Liver (tissue), 3 donors: ENCODE measurements around the gene LAMP2.

Experiments
- CTCF ChIP-seq: fragments of 150-350 bp; IDR thresholded peaks from 2 replicates; pipeline ENCODE4 v1.5.1; 2017; ENCODE audit warnings: improper control_type of control experiment, low read depth, low read length; ENCODE audit not compliant: missing input control
- EGR1 ChIP-seq, 2 donors: IDR thresholded peaks; 2 replicates each; pipeline ENCODE4 v1.6.1; 2016 to 2018; ENCODE audit warnings: antibody characterized with exemption in 2 of 2, low read depth in 2 of 2
- JUND ChIP-seq, 2 donors: IDR thresholded peaks; 2 replicates each; pipeline ENCODE4 v1.6.1; 2016; ENCODE audit warnings: antibody characterized with exemption in 2 of 2
- RAD21 ChIP-seq, 2 donors: IDR thresholded peaks; 2 replicates each; pipeline ENCODE4 v1.6.1; 2016; ENCODE audit warnings: antibody characterized with exemption in 2 of 2, mild to moderate bottlenecking in 2 of 2
- SP1 ChIP-seq: IDR thresholded peaks from 2 replicates; pipeline ENCODE4 v1.6.1; 2018; ENCODE audit warnings: antibody characterized with exemption, mild to moderate bottlenecking
- TAF1 ChIP-seq: conservative IDR thresholded peaks from 2 replicates; pipeline ENCODE4 v1.6.1; 2016; ENCODE audit warnings: antibody characterized with exemption, mild to moderate bottlenecking
- TF ChIP-seq, protein P1 (sequence below): IDR thresholded peaks from 2 replicates; pipeline ENCODE4 v1.6.1; 2016; ENCODE audit warnings: antibody characterized with exemption
- TF ChIP-seq, protein P2 (sequence below): IDR thresholded peaks from 2 replicates; pipeline ENCODE4 v1.6.1; 2016; ENCODE audit warnings: antibody characterized with exemption, mild to moderate bottlenecking
- donor health status: healthy.
- donor health status: healthy.

DNA sequence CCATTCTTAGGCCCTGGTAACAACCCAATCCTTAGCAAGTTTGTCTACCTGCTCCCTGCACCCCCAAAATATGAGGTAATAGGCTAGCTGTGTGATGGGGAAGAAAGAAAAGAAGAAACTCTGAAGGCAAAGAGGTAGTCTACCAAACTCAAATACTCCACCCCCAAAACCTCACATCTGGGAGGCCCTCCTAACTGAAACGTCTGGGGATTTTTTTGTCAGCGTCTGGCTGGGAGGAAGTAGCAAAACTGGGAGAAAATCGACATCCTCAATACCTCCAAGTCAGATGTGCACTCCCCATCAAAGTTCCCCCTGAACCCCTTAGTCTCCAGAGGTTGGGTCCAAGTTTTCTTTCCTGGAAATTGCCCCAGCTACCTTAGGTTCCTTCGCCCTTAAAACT is 1.0 kb downstream of the LAMP2 start:
- TF ChIP-seq CTCF (no peak), JUND (IDR thresholded peaks at IDR 0.05) (no peak), EGR1 (IDR thresholded peaks at IDR 0.05; ENCODE audit: low read depth in 2 of 2) (no peak), TAF1 (no peak), SP1 (no peak), RAD21 (IDR thresholded peaks at IDR 0.05) (no peak)
- TF ChIP-seq, protein P1, sequence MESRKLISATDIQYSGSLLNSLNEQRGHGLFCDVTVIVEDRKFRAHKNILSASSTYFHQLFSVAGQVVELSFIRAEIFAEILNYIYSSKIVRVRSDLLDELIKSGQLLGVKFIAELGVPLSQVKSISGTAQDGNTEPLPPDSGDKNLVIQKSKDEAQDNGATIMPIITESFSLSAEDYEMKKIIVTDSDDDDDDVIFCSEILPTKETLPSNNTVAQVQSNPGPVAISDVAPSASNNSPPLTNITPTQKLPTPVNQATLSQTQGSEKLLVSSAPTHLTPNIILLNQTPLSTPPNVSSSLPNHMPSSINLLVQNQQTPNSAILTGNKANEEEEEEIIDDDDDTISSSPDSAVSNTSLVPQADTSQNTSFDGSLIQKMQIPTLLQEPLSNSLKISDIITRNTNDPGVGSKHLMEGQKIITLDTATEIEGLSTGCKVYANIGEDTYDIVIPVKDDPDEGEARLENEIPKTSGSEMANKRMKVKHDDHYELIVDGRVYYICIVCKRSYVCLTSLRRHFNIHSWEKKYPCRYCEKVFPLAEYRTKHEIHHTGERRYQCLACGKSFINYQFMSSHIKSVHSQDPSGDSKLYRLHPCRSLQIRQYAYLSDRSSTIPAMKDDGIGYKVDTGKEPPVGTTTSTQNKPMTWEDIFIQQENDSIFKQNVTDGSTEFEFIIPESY: no peak
- TF ChIP-seq, protein P2, sequence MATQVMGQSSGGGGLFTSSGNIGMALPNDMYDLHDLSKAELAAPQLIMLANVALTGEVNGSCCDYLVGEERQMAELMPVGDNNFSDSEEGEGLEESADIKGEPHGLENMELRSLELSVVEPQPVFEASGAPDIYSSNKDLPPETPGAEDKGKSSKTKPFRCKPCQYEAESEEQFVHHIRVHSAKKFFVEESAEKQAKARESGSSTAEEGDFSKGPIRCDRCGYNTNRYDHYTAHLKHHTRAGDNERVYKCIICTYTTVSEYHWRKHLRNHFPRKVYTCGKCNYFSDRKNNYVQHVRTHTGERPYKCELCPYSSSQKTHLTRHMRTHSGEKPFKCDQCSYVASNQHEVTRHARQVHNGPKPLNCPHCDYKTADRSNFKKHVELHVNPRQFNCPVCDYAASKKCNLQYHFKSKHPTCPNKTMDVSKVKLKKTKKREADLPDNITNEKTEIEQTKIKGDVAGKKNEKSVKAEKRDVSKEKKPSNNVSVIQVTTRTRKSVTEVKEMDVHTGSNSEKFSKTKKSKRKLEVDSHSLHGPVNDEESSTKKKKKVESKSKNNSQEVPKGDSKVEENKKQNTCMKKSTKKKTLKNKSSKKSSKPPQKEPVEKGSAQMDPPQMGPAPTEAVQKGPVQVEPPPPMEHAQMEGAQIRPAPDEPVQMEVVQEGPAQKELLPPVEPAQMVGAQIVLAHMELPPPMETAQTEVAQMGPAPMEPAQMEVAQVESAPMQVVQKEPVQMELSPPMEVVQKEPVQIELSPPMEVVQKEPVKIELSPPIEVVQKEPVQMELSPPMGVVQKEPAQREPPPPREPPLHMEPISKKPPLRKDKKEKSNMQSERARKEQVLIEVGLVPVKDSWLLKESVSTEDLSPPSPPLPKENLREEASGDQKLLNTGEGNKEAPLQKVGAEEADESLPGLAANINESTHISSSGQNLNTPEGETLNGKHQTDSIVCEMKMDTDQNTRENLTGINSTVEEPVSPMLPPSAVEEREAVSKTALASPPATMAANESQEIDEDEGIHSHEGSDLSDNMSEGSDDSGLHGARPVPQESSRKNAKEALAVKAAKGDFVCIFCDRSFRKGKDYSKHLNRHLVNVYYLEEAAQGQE: no peak
